NOMO-1 treated with dmso at 0.1 percent for 144 hours (cell line): ENCODE results near the gene MEF2D.

Experiments
- DNase-seq: peaks from one replicate; lab custom pipeline; 2025; ENCODE audit not compliant: unreplicated experiment; lab: John Stamatoyannopoulos, UW

The MEF2D gene

DNA sequence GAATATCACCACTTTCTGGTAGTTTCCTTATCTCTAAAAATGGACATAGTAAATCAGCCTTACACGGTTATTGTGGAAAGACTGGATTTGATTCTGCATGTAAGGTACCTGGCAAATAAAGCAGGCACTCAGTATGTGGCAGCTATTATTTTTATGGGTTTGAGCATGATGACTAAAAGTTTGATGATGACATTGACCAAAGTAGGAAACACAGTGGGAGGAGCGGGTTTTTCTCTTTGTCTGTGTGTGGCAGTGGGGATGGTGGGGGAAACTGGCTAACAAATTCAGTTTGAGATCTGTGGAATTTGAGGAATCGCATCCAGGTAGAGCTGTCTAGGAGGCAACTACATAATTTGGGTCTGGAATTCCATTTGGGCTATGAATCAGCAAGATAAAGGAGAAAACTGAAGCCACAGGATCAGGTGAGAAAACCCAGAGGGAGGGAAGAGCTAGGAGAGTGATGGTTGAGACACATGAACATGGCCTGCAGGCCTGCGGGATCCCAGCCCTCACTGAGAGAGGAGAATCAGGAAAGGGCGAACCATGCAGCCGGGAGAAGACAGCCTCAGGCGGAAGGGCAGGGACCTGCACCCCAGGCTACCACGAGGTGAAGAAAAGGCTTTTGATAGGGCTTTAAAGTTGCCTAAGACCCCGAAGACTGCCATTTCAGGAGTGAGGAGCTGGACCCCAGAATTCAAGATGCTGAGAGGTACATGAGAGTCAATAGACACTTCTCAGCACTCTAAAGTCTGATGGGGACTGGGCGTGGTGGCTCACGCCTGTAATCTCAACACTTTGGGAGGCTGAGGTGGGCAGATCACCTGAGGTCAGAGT is 52.2 kb downstream of the MEF2D start:
- no peak for DNase-seq

DNA sequence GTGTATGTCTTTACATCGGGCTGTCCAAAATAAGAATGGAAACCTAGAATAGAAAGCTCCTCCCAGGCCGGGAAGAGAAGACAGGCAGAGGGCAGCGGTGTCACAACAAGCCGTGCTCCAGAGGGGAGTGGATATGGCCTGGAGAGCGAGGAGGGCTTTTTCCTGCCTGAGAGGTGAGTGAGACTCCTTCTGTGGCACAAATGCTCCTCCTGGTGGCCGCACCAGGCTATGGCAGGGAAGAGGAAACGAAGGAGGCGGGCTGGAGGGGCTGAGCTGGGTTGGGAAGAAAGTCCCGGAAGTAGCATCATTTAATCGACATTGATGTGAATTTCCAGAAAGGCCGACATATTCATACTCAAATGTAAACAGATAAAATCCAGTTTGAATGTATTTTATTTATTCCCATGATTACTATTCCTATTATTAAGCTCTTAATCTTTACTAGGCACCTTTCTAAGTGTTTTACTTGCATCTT is 54.7 kb downstream of the MEF2D start:
- peak; percentile 66 for DNase-seq

DNA sequence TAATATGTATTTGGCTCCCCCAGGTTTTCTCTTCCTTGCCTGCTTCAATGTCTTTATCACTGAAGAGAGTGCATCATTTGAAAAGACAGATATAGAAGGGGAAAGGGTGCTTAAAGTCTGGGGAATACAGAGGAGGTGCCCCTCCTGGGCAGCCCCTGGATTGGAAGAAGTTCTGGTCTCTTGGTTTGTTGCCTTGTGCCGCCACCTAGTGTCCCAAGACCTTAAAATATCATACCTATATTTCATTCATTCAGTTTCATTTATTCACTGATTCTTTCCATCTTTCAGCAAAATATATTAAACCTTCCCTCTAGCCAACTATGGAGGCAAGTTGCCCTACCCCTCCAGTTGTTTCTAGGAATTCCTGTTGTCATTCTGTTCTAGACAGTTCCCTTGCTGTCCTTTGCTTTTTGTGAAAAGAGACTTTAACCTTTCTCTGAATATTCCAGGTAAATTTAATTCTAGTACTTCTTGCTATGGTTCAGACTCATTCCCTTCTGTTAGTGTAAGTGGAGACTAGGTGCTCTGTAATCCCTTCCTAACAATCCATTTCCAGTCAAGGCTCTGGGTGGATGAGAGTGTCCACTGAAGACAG is 56.1 kb downstream of the MEF2D start:
- no peak for DNase-seq

DNA sequence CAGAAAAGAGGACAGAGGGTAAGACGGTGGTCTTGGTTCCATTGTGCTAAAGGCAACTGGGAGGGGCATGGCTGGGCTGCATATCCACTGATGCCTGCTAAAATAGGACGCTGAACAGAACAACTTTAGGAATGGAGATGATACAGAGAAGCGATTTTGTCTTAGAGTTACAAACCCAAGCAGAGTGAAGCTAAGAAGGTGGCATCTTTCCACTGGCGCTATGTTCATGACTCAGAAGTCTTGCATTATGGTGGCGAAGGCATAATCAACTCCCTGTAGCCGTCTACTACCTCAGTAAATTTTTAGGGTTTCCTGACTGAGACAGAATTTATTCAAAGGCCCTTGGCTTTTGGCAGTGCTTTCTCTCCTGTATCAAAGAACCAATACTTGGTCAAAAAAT is 57.3 kb downstream of the MEF2D start:
- DNase-seq = no peak

DNA sequence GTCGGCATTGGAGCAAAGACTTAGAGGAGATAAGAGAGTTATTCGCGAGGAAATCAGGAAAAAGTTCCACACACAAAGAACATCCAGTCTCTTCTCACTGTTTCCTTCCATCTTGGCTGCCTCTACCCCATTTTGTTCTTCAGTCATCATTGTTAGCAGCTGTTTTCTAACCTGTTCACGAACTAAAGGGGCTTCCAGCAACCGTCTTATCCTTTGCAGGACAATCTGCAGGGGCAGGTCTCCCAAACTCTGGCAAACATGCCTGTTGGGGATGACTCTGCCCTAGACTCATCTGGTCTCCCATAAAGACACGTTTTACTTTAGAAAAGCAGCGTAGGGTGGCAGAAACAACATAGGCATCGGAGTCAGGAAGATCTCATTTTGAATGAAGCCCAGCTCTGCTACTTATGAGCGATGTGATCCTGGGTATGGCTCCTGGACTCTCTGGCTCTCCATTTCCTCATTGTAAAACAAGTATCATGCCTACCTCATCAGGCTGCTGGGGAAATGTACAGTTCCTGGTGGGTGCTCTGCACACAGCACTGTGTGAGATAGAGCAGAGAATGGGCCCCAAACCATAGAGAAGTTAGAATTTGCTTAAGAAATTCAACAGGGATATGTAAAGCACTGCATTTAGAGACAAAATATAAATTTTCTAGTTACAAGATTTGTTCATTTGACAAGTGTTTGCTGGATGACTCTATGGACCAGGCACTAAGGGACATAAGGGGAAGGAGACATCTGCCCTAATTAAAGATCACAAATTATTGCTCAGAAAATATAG is 59.7 kb downstream of the MEF2D start:
- no peak for DNase-seq

DNA sequence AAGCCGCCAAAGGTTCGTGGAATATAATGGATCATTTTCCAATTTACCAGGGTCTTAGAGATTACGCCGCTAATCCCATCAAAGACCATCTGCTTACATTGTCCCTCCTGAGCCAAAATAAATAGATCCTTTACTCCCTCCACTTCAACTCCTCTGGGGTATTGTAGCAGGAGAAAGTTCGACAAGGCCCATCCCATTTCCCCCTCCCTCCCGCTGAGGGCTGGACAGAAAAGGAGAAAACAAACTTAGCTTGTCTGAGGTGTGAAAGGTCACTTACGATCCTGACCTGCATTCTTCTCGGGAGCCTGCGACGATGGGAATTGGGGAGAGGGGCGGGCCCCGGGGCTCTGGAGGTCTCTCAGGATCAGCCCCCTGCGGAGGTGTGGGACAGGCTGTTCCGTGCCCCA is 60.8 kb downstream of the MEF2D start:
- no peak for DNase-seq

DNA sequence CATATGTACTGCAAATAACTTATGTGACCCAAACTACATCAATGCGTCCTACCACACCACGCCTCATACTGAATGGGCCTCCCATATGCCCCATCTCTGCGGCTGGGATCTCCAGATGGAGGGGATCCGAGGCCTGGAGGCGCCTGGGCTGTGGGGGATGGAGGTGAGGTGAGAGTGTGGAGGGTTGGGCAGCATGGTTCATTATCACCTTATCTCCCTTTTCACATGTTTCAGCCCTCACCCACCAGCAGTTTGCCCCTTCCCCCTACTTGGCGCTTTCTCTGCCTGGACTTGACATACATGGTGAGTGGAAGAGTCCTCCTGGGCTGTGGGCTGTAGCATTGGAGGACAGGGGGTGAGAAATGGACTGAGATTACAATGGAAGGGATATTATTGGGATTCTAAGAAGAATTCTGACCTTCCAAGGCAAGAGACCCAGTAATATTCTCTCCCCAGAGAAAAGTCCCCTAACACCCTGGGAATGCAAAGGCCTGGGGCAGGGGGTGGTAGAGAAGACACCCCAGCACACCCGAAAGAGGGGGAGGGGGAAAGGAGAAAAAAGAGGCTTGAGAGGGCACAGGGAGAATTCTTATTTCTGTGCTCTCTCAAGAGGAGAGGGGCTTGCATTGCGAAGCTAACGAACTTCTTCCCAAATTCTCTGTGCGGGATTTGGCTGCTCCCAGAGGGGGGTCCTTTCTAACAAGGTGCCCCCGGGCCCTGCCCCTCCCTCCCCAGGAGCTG is 61.4 kb downstream of the MEF2D start:
- DNase-seq = no peak

DNA sequence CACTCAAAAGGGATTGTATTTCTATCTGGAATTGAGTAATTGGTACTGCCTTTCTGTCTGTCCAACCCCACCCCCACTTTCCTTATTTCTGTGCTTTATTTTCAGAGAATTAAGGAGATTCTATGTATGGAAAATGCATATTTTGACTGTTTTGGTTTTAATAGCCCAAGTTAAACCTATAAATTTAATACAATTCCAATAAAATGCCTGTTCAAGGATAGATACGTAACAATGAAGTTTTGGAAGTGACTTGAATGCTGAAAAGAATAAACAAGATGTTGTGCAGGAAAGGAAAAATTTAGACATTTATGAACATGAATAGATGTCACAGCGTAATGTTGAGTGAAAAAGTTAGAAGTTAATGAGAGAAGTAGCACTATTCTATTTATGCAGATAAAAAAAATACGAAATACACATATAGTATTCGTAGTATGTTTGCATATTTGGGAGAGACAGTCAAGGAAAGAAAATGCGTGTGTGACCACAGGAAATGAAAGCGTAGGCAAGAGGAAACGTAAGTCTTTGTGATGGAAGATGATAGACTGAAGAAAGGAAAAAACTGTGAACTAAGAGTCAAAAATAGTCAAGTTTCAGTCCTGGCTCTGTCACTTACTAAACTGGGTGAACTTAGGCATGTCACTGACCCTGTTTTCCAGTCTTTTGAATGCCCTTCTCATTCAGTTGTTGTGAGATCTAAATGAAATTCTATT is 62.1 kb downstream of the MEF2D start:
- DNase-seq = no peak

DNA sequence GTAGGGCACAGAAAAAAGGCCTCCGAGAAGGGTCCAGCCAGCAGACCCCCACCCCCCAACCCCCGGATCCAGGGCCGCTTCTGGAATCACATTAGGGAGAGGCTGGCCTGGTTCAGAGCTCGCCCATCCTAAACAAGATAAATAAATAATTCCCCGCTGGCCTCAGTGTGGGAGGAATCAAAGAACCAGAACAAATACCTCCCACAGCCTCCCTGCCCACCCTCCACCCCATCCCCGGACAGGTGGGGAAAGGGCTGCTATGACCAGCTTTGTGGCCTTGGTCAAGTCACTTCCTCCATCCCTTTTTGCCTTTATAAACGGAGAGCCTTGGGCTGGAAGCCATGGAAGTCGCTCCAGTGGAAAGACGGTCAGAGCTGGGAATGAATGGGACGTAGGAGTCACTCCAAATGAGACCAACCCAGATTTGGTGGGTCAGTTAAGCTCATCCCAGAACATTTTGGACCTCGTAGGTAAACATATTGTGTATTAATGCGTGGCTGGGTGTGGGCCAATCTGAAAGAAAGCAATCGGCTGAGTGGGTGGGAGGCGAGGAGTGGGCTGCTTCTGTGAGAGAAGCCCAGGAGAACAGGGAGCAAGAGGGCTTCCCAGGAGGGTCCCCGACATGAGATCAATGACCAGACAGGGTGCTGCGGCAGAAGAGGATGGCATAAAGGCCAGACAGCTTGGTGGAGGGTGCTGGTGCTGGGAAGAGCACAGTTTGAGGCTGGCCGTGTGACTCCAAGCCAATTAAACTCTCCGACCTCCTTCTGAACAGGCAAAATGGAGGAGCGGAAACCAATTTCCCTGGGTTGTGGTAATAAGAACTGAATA is 63.3 kb downstream of the MEF2D start:
- DNase-seq = no peak

DNA sequence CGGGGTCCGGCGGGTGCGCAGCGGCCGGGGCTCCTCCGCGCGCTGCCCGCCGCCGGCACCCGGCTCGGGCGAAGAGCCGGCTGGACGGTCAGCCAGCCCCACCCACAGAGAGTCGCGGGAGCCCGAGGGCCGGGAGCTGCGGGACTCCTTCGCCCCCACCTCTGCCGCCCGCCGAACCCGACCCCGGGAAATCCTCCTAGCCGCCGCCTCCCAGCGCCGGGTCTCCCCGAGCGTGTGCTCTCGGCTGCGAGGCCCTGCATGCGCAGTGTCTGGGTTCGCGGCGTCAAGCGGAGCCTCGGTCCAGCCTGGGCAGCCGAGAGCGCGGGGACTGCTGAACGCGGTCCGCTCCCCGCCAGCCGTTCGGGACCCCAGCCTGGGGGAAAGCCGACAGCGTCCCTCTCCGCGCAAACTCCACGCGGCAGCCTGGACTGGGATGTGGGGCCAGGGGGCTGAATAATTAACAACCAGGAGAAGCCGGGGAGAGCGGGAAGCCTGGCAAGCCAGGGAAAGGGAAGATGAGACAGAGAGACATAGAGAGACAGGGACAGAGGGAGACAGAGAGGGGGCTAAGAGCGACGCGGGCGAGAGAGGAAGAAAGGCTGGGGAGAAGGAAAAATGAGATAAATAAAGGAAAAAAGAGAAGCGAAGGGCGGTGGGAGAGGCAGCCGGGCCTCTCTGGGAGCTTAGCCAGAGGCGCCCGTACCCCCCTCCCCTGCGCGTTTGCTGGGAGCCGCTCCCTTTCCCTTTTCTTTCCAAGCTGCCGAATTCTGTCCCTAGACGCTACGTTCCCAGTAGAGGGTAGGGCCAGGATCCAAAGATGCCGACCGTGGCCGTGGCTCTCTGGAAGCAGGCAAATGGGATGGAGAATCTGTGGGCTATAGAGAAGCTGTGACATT is 64.2 kb downstream of the MEF2D start:
- DNase-seq = no peak

DNA sequence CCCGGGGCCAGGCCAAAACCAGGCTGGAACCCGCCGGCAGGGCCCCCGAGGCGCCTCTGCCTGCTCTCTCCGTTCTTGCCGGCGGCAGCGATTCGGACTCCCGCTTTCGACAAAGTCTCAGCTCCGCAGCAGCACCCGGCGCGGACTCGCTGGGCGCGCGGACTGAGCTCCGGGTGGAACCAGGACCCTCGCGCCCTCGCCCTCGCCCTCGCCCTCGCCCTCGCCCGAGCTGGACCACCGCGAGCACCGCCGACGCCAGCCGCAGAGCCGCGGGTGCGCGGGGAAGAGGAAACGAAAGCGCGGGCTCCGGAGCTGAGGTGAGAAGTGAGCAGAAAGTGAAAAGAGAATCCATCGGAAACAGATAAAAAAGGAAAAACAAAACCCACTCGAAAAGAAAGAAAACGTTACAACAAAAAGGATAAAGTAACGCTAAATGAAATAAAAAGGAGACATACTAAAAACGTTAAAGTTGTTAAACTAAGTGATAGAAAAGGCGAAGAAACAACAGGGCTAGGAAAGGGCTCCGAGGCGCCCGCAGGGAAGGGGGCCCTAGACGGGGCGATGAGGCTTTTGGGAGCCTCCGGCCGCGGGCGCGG is 64.9 kb downstream of the MEF2D start:
- DNase-seq = peak; percentile 46

DNA sequence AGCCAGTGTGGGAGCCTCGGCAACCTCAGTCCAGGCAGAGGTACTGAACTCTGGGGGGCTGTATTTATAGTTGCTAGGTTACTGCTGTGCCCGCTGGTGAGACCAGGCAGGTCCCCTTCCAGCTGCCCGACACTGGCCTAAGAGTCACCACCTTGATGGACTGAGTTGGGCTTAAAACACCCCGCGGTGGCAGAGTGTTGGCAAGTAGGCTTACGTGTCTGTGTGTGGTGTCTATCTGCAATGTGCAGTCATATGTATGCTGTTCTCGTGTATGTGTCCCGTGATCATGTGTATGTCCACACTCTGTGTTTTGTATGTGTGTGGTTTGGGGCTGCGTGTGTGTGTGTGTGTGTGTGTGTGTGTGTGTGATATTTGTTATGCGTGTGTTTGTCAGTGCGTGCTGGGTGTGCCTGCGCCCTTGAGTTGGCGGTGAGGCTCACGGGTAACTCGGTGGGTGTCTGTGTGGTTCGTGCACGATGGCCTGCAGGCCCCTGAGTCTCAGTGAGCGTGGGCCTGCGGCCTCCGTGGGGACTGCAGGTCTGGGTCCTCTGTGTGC is 65.5 kb downstream of the MEF2D start:
- no peak for DNase-seq

DNA sequence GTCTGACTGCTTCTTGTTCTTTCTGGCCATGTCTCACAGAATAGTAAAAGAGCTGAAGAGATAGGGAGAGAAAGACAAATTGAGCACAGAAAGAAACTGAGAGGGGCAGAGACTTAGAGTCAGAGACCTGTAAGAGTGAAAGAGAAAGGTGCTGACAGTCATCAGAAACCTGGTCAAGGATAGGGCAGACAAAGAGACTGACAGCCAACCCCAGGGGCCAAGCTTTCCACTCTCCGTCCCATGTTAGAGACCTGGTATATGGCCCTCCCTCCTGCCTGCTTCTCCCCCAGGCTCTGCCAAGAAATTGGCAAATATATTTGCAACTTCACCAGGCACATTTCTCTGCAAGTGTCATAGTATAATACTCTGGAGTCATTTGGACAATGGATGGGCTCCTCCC is 67.0 kb downstream of the MEF2D start:
- no peak for DNase-seq

DNA sequence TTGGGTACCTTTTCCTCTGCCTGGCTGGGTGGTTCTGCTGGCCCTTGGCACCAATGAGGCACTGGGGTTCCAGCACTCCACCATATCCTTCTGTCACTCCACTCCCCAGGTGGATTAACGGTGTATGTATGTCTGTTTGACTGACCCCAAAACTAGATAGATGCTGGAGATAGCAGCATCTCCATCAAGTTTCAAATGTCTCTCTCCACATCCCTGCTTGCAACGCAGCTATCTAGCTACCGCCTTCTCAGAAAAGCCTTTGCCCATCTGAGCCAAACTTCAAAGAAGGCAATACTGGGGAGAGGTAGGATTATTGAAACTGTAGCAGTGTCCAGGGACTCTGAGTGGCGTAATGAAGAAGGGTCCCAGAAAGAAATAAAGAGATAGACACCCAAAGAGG is 67.5 kb downstream of the MEF2D start:
- no peak for DNase-seq

DNA sequence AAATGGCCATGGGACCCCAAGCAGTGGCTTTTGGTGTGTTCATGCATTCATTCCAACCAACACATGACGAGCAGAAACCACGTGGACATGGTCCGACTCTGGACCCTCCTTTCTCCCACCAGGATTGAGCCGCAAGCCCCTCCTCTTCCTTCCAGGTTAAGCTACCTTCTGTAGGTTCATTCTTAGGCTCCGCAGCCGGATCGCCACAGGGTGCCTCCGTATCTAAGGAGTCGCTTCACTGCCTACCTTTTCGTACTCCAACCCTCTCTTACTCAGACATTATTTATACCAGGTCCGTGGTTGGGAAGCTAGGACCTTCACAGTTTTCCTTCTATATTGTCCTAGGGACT is 67.9 kb downstream of the MEF2D start:
- no peak for DNase-seq

DNA sequence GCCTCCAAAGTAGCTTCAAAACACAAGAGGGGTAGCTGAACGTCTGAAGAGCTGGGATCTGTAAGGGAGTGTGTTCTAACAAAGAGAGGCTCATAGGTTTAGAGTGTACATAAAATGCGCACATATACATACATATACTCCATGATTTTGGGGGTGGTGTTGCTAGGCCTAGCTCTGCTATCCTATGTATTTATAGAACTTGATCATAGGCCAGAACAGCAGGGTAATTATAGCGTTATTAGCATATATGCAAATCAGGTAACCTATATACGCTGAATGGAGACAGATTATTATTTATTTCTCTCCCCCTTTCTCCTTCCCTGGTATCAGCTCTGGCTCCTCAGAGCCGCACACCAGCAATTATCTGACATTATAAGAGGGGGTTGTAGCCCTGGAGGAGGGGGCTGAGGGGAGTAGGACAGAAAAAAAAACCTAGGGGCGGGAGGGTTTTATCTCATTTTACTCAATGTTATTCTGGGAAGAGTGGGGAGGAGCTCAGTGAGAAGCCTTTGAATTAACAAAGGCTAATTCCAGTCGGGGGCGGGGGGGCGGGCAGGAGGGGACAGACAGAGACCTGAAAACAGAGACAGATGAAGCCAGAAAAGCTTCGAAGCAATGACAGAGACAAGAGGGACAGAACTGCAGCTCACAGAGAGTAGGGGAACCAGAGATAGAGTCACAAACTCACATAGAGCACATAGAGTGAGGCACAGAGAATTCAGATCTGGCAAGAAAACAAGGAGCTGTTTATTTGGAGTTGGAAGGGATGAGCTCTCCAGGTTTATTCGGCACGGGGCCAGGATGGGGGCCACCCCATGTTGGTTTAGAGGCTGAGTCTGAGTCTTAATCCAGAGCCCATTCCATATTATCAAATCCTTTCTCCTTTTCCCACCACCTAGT is 68.6 kb downstream of the MEF2D start:
- no peak for DNase-seq

DNA sequence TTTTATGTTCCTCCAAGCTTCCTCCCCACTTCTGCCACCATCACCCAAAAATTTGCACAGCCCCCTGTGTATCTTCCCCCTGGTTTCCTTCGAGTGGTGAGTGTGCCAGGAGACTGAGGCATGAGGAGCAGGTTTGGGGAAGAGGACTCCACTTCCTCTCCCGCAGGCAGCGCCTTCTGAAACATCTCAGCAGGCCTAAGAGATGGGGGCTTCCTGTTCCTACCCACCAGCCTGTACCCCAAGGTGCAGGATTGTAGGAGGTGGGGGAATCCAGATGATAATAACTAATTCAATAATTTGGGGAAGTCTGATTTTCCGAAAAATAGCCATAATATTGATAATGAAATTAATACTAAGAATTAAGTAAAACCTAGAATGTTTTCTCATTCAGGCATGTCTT is 69.2 kb downstream of the MEF2D start:
- no peak for DNase-seq
